GM23338 (cell line): ENCODE data around the gene DFFB. TPM values are rescaled to one million over a fixed set of nuclear protein-coding genes. Genes with fewer than 3 reads are reported as not detected.

Experiments
- ATAC-seq: fragments of 200-7000 bp; cut with Tn5 transposase; 3 replicates; pipeline ENCODE4 v1.9.1; 2020
- DNase-seq: peaks from one replicate; pipeline ENCODE4 v3.0.0-alpha.2; 2015; ENCODE audit warnings: low spot score
- H2AFZ ChIP-seq: fragments of 200-600 bp; sonication (generic); 2 replicates; pipeline ENCODE4 v1.8.0; 2016; ENCODE audit warnings: antibody characterized with exemption, mild to moderate bottlenecking, moderate library complexity
- H3F3A ChIP-seq: fragments of 200-600 bp; sonication (generic); replicated peaks from 2 replicates; pipeline ENCODE4 v1.8.0; 2017; ENCODE audit warnings: antibody characterized with exemption, mixed run types, low read depth
- H3K27ac ChIP-seq: fragments of 200-600 bp; sonication (generic); 2 replicates; pipeline ENCODE4 v1.6.1; 2016; ENCODE audit warnings: low read depth
- H3K27me3 ChIP-seq: fragments of 200-600 bp; sonication (generic); 2 replicates; pipeline ENCODE4 v1.8.0; 2016; ENCODE audit warnings: mild to moderate bottlenecking, mixed run types, moderate library complexity; ENCODE audit not compliant: insufficient read depth
- H3K36me3 ChIP-seq: fragments of 200-600 bp; sonication (generic); 2 replicates; pipeline ENCODE4 v1.8.0; 2016; ENCODE audit warnings: mild to moderate bottlenecking; ENCODE audit not compliant: insufficient read depth
- H3K4me1 ChIP-seq: fragments of 200-600 bp; sonication (generic); 2 replicates; pipeline ENCODE4 v1.8.0; 2016; ENCODE audit warnings: mild to moderate bottlenecking, moderate library complexity; ENCODE audit not compliant: insufficient read depth
- H3K4me2 ChIP-seq: fragments of 200-600 bp; sonication (generic); 2 replicates; pipeline ENCODE4 v1.7.1; 2017; ENCODE audit warnings: mixed run types
- H3K4me3 ChIP-seq: fragments of 200-600 bp; sonication (generic); 2 replicates; pipeline ENCODE4 v1.6.1; 2016; ENCODE audit warnings: mixed run types
- H3K79me2 ChIP-seq: fragments of 200-600 bp; sonication (generic); replicated peaks from 2 replicates; pipeline ENCODE4 v1.8.0; 2017; ENCODE audit warnings: mild to moderate bottlenecking; ENCODE audit not compliant: insufficient read depth
- H3K9me2 ChIP-seq: fragments of 200-600 bp; sonication (generic); 2 replicates; pipeline ENCODE4 v1.8.0; 2017; ENCODE audit not compliant: insufficient read depth
- H4K20me1 ChIP-seq: fragments of 200-600 bp; sonication (generic); replicated peaks from 2 replicates; pipeline ENCODE4 v1.8.0; 2017; ENCODE audit warnings: mild to moderate bottlenecking; ENCODE audit not compliant: insufficient read depth
- H3K27ac Mint-ChIP-seq: 2 replicates; pipeline ENCODE4 v1.8.0; 2020; ENCODE audit warnings: inconsistent platforms, mild to moderate bottlenecking, moderate library complexity, mixed read lengths
- H3K27me3 Mint-ChIP-seq: 3 replicates; pipeline ENCODE4 v1.8.0; 2022; ENCODE audit warnings: low read depth, mild to moderate bottlenecking, moderate library complexity, mixed read lengths, inconsistent platforms; ENCODE audit not compliant: insufficient read depth, poor library complexity
- H3K36me3 Mint-ChIP-seq: 3 replicates; pipeline ENCODE4 v1.8.0; 2021; ENCODE audit warnings: low read depth, mild to moderate bottlenecking, inconsistent platforms, moderate library complexity, mixed read lengths
- H3K4me1 Mint-ChIP-seq: 3 replicates; pipeline ENCODE4 v1.8.0; 2020; ENCODE audit warnings: mild to moderate bottlenecking, inconsistent platforms, mixed read lengths
- H3K4me3 Mint-ChIP-seq: 3 replicates; pipeline ENCODE4 v1.8.0; 2021; ENCODE audit warnings: moderate library complexity, mild to moderate bottlenecking, inconsistent platforms, mixed read lengths
- H3K9me3 Mint-ChIP-seq: 3 replicates; pipeline ENCODE4 v1.8.0; 2020; ENCODE audit warnings: moderate library complexity, mild to moderate bottlenecking, inconsistent platforms, mixed read lengths
- CTCF ChIP-seq, 2 experiments: fragments of 200-600 bp in 1 of 2; sonication (generic) in 1 of 2; conservative IDR thresholded peaks; 2 replicates each; pipeline versions ENCODE4 v1.5.1 to v1.6.1; 2016 to 2017; ENCODE audit warnings: antibody characterized with exemption in 2 of 2, low read depth in 2 of 2, mild to moderate bottlenecking in 2 of 2, moderate library complexity in 1 of 2
- EZH2 ChIP-seq: fragments of 200-600 bp; sonication (generic); IDR thresholded peaks from one replicate; pipeline ENCODE4 v1.8.0; 2017; ENCODE audit warnings: antibody characterized with exemption, mild to moderate bottlenecking, low read depth; ENCODE audit not compliant: unreplicated experiment
- EZH2phosphoT487 ChIP-seq: fragments of 200-600 bp; sonication (generic); IDR thresholded peaks from one replicate; pipeline ENCODE4 v1.8.1; 2018; ENCODE audit warnings: antibody characterized with exemption; ENCODE audit not compliant: unreplicated experiment
- JUNB ChIP-seq: IDR thresholded peaks from one replicate; pipeline ENCODE4 v1.6.1; 2016; ENCODE audit warnings: antibody characterized with exemption; ENCODE audit not compliant: unreplicated experiment
- NANOG ChIP-seq: IDR thresholded peaks from 2 replicates; pipeline ENCODE4 v1.6.1; 2016; ENCODE audit warnings: antibody characterized with exemption, borderline replicate concordance
- POLR2AphosphoS5 ChIP-seq: IDR thresholded peaks from 2 replicates; pipeline ENCODE4 v1.6.1; 2016; ENCODE audit warnings: antibody characterized with exemption, low read depth
- REST ChIP-seq: IDR thresholded peaks from one replicate; pipeline ENCODE4 v1.6.1; 2018; ENCODE audit warnings: antibody characterized with exemption; ENCODE audit not compliant: unreplicated experiment
- STAT1 ChIP-seq: IDR thresholded peaks from one replicate; pipeline ENCODE4 v1.6.1; 2016; ENCODE audit warnings: antibody characterized with exemption; ENCODE audit not compliant: unreplicated experiment
- ZNF114 ChIP-seq: fragments of 250-450 bp; sonication (Bioruptor Pico); IDR thresholded peaks from 2 replicates; pipeline ENCODE4 v1.5.0; 2020; ENCODE audit warnings: mild to moderate bottlenecking, moderate library complexity
- ZNF331 ChIP-seq: fragments of 250-450 bp; sonication (Bioruptor Pico); IDR thresholded peaks from 2 replicates; pipeline ENCODE4 v1.5.0; 2020; ENCODE audit warnings: low read depth, mild to moderate bottlenecking, moderate library complexity
- polyA plus RNA-seq: library from polyadenylated mRNA; unstranded; fragments of >200 nt; fragmentation: Nextera tagmentation; extraction: Ambion mirVana; gene quantifications from 2 replicates; pipeline ENCODE4 v1.2.1, GENCODE V29; 2016
- total RNA-seq: library from RNA; depleted of rRNA; stranded (reverse); fragments of >200 nt; shearing (Covaris generic); gene quantifications from 2 replicates; pipeline ENCODE4 v1.2.3, GENCODE V29; 2014

Gene DFFB
- total and polyA plus RNA-seq, 2 experiments from 2014 or later, result 6.5 to 18.1 TPM

- H3K4me1 Mint-ChIP-seq, result peaks cover under 1% of the 10 kb centered on the region; the same call in 2 of the 3 replicates
- Histone ChIP-seq H3K79me2 (no peaks in the 10 kb centered on the region), H4K20me1 (peaks cover 3% of the 10 kb centered on the region), H3K27me3 (no peaks in the 10 kb centered on the region), H3K4me2 (no peak overlapping the region), H3K36me3 (no peaks in the 10 kb centered on the region), H3K27ac (no peak overlapping the region), H3K9me2 (no peaks in the 10 kb centered on the region), H3K4me1 (no peaks in the 10 kb centered on the region), H3F3A (no peaks in the 10 kb centered on the region), H3K4me3 (no peak overlapping the region), H2AFZ (no peak overlapping the region)
- no peak for ATAC-seq
- no peak for TF ChIP-seq ZNF331 (CRISPR knock-in tag)
- TF ChIP-seq REST, result no peak
- no peak for TF ChIP-seq EZH2
- no peak for TF ChIP-seq STAT1
- no peak for TF ChIP-seq JUNB
- TF ChIP-seq ZNF114 (CRISPR knock-in tag), result no peak
- TF ChIP-seq NANOG, result no peak
- TF ChIP-seq EZH2phosphoT487, result no peak
- TF ChIP-seq CTCF (conservative IDR thresholded peaks at IDR 0.05; ENCODE audit: low read depth in 2 of 2), result no peak
- no peak overlapping the region for H3K27ac Mint-ChIP-seq
- no peak for DNase-seq
- peaks cover 13% of the 10 kb centered on the region for H3K36me3 Mint-ChIP-seq
- no peak overlapping the region for H3K4me3 Mint-ChIP-seq
- H3K9me3 Mint-ChIP-seq, result peaks cover 5% of the 10 kb centered on the region; the same call in 2 of the 3 replicates
- peaks cover 7% of the 10 kb centered on the region for H3K27me3 Mint-ChIP-seq
Observed at GRCh38 chr1:3864884-3865283, 7.6 kb downstream of the DFFB start.

- no peaks in the 10 kb centered on the region for H3K4me1 ChIP-seq
- Mint-ChIP-seq H3K4me3 (no peak overlapping the region), H3K9me3 (peaks cover 5% of the 10 kb centered on the region; the same call in 2 of the 3 replicates), H3K36me3 (peaks cover 13% of the 10 kb centered on the region), H3K27ac (no peak overlapping the region), H3K4me1 (peaks cover 2% of the 10 kb centered on the region; the same call in 1 of the 3 replicates), H3K27me3 (peaks cover 7% of the 10 kb centered on the region)
- TF ChIP-seq EZH2 (no peak), ZNF114 (CRISPR knock-in tag) (no peak), POLR2AphosphoS5 (no peak), JUNB (no peak), CTCF (conservative IDR thresholded peaks at IDR 0.05; ENCODE audit: low read depth in 2 of 2) (no peak)
- H4K20me1 ChIP-seq, result peaks cover 3% of the 10 kb centered on the region
- no peak overlapping the region for H3K4me3 ChIP-seq
- H2AFZ ChIP-seq, result no peak overlapping the region
- no peak overlapping the region for H3K4me2 ChIP-seq
- no peaks in the 10 kb centered on the region for H3K27me3 ChIP-seq
- H3K27ac ChIP-seq, result no peak overlapping the region
- H3K36me3 ChIP-seq, result no peaks in the 10 kb centered on the region
- no peak for ATAC-seq
- no peaks in the 10 kb centered on the region for H3F3A ChIP-seq
- no peak for DNase-seq
- no peaks in the 10 kb centered on the region for H3K9me2 ChIP-seq
- H3K79me2 ChIP-seq, result no peaks in the 10 kb centered on the region
Observed at GRCh38 chr1:3865606-3866160, 8.4 kb downstream of the DFFB start.
